AG09309 (cell line): ENCODE results near the gene EDARADD.
"Not testable (repeated sequence)": the region's sequence is repeated elsewhere in the genome, so short reads cannot be mapped to it uniquely, and the experiment has no call there.

ENCODE experiments used
- DNase-seq: peaks from one replicate; pipeline ENCODE4 v3.0.0-alpha.2; 2010; ENCODE audit warnings: low read depth
- H3K4me3 ChIP-seq: 2 replicates; pipeline ENCODE4 v1.5.1; 2011; ENCODE audit warnings: mild to moderate bottlenecking, low read depth, low read length, moderate library complexity; ENCODE audit not compliant: control insufficient read depth
- TF ChIP-seq, protein P1 (sequence below): IDR thresholded peaks from 2 replicates; pipeline ENCODE4 v1.5.1; 2011; ENCODE audit warnings: mild to moderate bottlenecking, low read depth, low read length, inconsistent platforms; ENCODE audit not compliant: insufficient read depth, control insufficient read depth; ENCODE audit errors: missing control alignments

Gene EDARADD

DNA sequence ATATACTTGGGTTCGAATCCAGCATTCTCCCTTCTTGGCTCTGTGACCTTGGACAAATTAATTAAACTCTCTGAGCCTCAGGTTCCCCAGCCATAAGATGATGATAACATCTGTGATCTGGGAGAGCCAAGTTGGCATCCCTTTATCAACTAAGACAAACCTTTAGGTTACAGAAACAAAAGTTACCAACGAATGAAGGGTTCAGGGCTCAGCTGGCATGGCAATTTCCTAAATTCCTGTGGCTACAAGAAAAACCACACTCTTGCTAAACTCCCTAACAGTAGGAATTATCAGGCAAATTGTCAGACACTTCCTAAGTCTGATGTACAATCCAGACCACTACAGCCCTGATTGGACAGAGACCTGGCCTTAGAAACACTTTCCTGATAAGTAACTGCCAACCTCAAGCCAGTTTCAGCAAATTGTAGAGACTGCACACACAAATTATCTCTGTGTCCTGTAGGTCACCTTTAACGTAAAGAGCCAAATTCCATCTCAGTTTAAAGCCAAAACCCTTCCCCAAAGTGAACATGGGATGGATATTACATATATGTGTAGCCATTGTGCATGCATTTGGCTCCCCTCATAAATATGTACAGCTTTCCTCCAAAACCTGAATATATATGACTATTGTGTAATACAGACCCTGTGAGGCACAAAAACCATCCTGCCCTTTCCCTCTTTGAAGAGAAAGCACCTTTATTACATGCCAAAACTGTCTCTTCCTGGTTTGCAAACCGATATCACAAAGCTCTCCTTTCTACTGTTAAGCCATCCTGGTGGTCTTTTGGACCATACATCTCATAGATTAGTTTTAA, 39.5 kb upstream of the EDARADD start:
- peak; percentile 5 for DNase-seq
- TF ChIP-seq, protein P1, sequence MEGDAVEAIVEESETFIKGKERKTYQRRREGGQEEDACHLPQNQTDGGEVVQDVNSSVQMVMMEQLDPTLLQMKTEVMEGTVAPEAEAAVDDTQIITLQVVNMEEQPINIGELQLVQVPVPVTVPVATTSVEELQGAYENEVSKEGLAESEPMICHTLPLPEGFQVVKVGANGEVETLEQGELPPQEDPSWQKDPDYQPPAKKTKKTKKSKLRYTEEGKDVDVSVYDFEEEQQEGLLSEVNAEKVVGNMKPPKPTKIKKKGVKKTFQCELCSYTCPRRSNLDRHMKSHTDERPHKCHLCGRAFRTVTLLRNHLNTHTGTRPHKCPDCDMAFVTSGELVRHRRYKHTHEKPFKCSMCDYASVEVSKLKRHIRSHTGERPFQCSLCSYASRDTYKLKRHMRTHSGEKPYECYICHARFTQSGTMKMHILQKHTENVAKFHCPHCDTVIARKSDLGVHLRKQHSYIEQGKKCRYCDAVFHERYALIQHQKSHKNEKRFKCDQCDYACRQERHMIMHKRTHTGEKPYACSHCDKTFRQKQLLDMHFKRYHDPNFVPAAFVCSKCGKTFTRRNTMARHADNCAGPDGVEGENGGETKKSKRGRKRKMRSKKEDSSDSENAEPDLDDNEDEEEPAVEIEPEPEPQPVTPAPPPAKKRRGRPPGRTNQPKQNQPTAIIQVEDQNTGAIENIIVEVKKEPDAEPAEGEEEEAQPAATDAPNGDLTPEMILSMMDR: no peak

GRCh38 chr1:236356141-236356540, 37.9 kb upstream of the EDARADD start:
- TF ChIP-seq, protein P1: no peak
- H3K4me3 ChIP-seq: no peak overlapping the region
- no peak for DNase-seq

More for the DNA sequence above, 39.5 kb upstream of the EDARADD start:
- H3K4me3 ChIP-seq: no peak overlapping the region

DNA sequence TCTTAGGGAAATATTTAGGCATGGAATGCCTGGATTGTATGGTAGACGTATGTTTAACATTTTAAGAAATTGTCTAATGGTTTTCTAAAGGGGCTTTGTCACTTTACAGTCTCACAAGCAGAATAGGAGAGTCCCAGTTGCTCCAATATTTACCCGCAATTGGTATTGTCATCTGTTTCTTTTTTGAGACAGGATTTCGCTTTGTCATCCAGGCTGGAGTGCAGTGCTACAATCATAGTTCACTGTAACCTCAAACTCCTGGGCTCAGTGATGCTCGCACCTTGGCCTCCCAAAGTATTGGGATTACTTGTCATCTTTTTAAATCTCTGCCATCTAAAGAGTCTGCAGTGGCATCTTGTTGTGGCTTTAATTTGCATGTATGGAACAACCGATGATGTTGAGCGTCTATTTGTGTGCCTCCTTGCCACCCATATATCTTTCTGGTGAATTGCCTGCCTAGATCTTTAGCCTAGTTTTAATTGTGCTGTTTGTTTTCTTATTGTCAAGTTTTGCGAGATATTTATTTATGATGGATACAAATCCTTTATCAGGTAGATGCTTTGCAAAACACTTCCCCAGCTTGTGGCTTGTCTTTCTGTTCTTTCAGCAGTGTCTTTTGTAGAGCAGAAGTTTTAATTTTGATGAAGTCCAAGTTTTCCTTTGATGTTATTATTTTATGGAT, 32.0 kb upstream of the EDARADD start:
- TF ChIP-seq, protein P1: no peak
- no peak for DNase-seq
- H3K4me3 ChIP-seq: no peak overlapping the region

DNA sequence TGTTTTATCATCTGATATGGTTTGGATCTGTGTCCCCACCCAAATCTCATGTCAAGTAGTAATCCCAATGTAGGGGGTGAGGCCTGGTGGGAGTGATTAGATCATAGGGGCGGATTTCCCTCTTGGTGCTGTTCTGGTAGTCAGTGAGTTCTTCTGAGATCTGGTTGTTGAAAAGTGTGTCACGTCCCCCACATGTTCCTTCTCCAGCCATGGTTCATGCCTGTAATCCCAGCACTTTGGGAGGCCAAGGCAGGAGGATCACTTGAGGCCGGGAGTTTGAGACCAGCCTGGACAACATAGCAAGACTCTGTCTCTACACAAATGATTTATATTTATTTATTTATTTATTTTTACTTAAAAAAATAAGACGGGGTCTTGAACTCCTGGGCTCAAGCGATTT, 30.8 kb upstream of the EDARADD start:
- no peak for DNase-seq
- TF ChIP-seq, protein P1: no peak
- no peak overlapping the region for H3K4me3 ChIP-seq

GRCh38 chr1:236365999-236366570, 28.0 kb upstream of the EDARADD start:
- TF ChIP-seq, protein P1: no peak
- DNase-seq: no peak
- H3K4me3 ChIP-seq: no peak overlapping the region

GRCh38 chr1:236366681-236367080, 27.4 kb upstream of the EDARADD start:
- not testable (repeated sequence) for DNase-seq, H3K4me3 ChIP-seq

DNA sequence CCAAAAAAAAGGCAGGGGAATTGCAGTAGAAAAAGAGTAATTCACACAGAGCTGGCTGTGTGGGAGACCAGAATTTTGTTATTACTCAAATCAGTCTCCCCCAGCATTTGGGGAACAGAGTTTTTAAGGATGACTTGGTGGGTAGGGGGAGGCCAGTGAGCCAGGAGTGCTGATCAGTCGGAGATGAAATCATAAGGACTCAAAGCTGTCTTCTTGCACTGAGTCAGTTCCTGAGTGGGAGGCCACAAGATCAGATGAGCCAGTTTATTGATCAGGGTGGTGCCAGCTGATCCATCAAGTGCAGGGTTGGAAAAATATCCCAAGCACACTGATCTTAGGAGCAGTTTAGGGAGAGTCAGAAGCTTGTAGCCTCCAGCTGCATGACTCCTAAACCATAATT, 23.7 kb upstream of the EDARADD start:
- DNase-seq: no peak
- TF ChIP-seq, protein P1: no peak
- H3K4me3 ChIP-seq: no peak overlapping the region
